GM21360 (cell line): ENCODE results near the gene IL17RD.

Experiments
- ATAC-seq: cut with Tn5 transposase; IDR thresholded peaks from one replicate; pipeline ENCODE4 v1.9.1; 2021; ENCODE audit warnings: mild to moderate bottlenecking, moderate library complexity; ENCODE audit not compliant: unreplicated experiment

IL17RD gene

GRCh38 chr3:57158813-57159738 is 6.1 kb downstream of the IL17RD start:
- no peak for ATAC-seq

- no peak for ATAC-seq
Observed at GRCh38 chr3:57158325-57158724, 6.8 kb downstream of the IL17RD start.

GRCh38 chr3:57157545-57157944 is 7.6 kb downstream of the IL17RD start:
- no peak for ATAC-seq

- ATAC-seq = no peak
Observed at GRCh38 chr3:57155310-57155643, 9.9 kb downstream of the IL17RD start.

- ATAC-seq = no peak
Observed at GRCh38 chr3:57154470-57155309, 10.5 kb downstream of the IL17RD start.

- no peak for ATAC-seq
Observed at GRCh38 chr3:57152151-57153143, 12.7 kb downstream of the IL17RD start.

GRCh38 chr3:57151749-57152148 is 13.4 kb downstream of the IL17RD start:
- no peak for ATAC-seq

- no peak for ATAC-seq
Observed at GRCh38 chr3:57151021-57151449, 14.1 kb downstream of the IL17RD start.

- ATAC-seq = no peak
Observed at GRCh38 chr3:57150113-57150581, 15.0 kb downstream of the IL17RD start.

GRCh38 chr3:57147071-57147470 is 18.1 kb downstream of the IL17RD start:
- no peak for ATAC-seq

GRCh38 chr3:57145852-57146251 is 19.3 kb downstream of the IL17RD start:
- no peak for ATAC-seq

- ATAC-seq = no peak
Observed at GRCh38 chr3:57144952-57145351, 20.2 kb downstream of the IL17RD start.

- ATAC-seq = no peak
Observed at GRCh38 chr3:57143886-57144459, 21.2 kb downstream of the IL17RD start.

- ATAC-seq = no peak
Observed at GRCh38 chr3:57142411-57142723, 22.8 kb downstream of the IL17RD start.

GRCh38 chr3:57141719-57142410 is 23.3 kb downstream of the IL17RD start:
- no peak for ATAC-seq

- no peak for ATAC-seq
Observed at GRCh38 chr3:57140894-57141293, 24.3 kb downstream of the IL17RD start.

- no peak for ATAC-seq
Observed at GRCh38 chr3:57135964-57136719, 29.0 kb downstream of the IL17RD start.

GRCh38 chr3:57133157-57133556 is 32.0 kb downstream of the IL17RD start:
- ATAC-seq = no peak

- no peak for ATAC-seq
Observed at GRCh38 chr3:57132674-57133073, 32.5 kb downstream of the IL17RD start.
